VCaP (cell line): ENCODE measurements around the gene TBC1D9B.
A peak's percentile ranks its signal among the peaks of the same experiment; 100 is the strongest.

Source experiments
- H3K27ac ChIP-seq: fragments of 450-650 bp; 2 replicates; pipeline ENCODE4 v1.5.1; 2017
- CTCF ChIP-seq: fragments of 450-650 bp; conservative IDR thresholded peaks from 2 replicates; pipeline ENCODE4 v1.5.1; 2017; ENCODE audit warnings: mild to moderate bottlenecking, moderate library complexity

TBC1D9B gene

GRCh38 chr5:179907556-179908324 is at the start of gene TBC1D9B:
Gene TBC1D9B, minus strand, starts transcription at chr5:179907897. Its CDS starts 76 bp downstream, at chr5:179907821.
- peak; percentile 100 for TF ChIP-seq CTCF
- peak within 1 kb of the TSS; percentile 95 for H3K27ac ChIP-seq

GRCh38 chr5:179955630-179956029 is 47.9 kb upstream of the TBC1D9B start:
- no peak for TF ChIP-seq CTCF
- no peak overlapping the region for H3K27ac ChIP-seq

- TF ChIP-seq CTCF, result no peak
- H3K27ac ChIP-seq, result no peak overlapping the region
Observed at GRCh38 chr5:179955062-179955461, 47.4 kb upstream of the TBC1D9B start.

- TF ChIP-seq CTCF, result no peak
Observed at GRCh38 chr5:179954434-179954833, 46.7 kb upstream of the TBC1D9B start.

GRCh38 chr5:179953987-179954386 is 46.3 kb upstream of the TBC1D9B start:
- TF ChIP-seq CTCF, result no peak
- no peak overlapping the region for H3K27ac ChIP-seq

More at GRCh38 chr5:179954434-179954833, 46.7 kb upstream of the TBC1D9B start:
- H3K27ac ChIP-seq, result no peak overlapping the region

- H3K27ac ChIP-seq, result no peak overlapping the region
- TF ChIP-seq CTCF, result no peak
Observed at GRCh38 chr5:179936976-179937681, 29.4 kb upstream of the TBC1D9B start.

GRCh38 chr5:179930788-179931473 is 23.2 kb upstream of the TBC1D9B start:
- no peak for TF ChIP-seq CTCF
- H3K27ac ChIP-seq, result no peak overlapping the region
